Prostate gland (tissue), 2 donors: ENCODE data around the gene KRT2.

Experiments used
- CTCF ChIP-seq, 4 experiments: fragments of 200-600 bp in 2 of 4; fragments of 450-650 bp in 2 of 4; sonication (generic) in 2 of 4; IDR thresholded peaks; 1 replicate in 3 of 4; 2 replicates in 1 of 4; pipeline ENCODE4 v1.5.1; 2016 to 2019; ENCODE audit warnings: antibody characterized with exemption in 4 of 4, mild to moderate bottlenecking in 2 of 4, moderate library complexity in 2 of 4
- POLR2A ChIP-seq: fragments of 450-650 bp; IDR thresholded peaks from one replicate; pipeline ENCODE4 v1.6.1; 2016; ENCODE audit warnings: antibody characterized with exemption, mild to moderate bottlenecking

GRCh38 chr12:52631264-52631663 lies 20.7 kb downstream of the KRT2 start:
- TF ChIP-seq CTCF (IDR thresholded peaks at IDR 0.05) (no peak), POLR2A (no peak)
